HepG2 (cell line): ENCODE measurements around the gene CDC42SE2.

Experiments
- SMARCC2 ChIP-seq: fragments of 450-650 bp; IDR thresholded peaks from 2 replicates; pipeline ENCODE4 v1.6.1; 2017; ENCODE audit warnings: antibody characterized with exemption, mild to moderate bottlenecking
- ZNF558 ChIP-seq: sonication (generic); formaldehyde crosslinking; IDR thresholded peaks from 2 replicates; pipeline ENCODE4 v1.9.0; 2022; ENCODE audit warnings: mild to moderate bottlenecking, missing genetic modification reagents, borderline replicate concordance
- TF ChIP-seq, protein P1 (sequence below): sonication (generic); formaldehyde crosslinking; IDR thresholded peaks from 2 replicates; pipeline ENCODE4 v1.5.0; 2020; ENCODE audit warnings: mild to moderate bottlenecking, missing genetic modification reagents, moderate library complexity

- TF ChIP-seq SMARCC2: no peak
- no peak for TF ChIP-seq ZNF558 (CRISPR knock-in tag)
- TF ChIP-seq, protein P1, sequence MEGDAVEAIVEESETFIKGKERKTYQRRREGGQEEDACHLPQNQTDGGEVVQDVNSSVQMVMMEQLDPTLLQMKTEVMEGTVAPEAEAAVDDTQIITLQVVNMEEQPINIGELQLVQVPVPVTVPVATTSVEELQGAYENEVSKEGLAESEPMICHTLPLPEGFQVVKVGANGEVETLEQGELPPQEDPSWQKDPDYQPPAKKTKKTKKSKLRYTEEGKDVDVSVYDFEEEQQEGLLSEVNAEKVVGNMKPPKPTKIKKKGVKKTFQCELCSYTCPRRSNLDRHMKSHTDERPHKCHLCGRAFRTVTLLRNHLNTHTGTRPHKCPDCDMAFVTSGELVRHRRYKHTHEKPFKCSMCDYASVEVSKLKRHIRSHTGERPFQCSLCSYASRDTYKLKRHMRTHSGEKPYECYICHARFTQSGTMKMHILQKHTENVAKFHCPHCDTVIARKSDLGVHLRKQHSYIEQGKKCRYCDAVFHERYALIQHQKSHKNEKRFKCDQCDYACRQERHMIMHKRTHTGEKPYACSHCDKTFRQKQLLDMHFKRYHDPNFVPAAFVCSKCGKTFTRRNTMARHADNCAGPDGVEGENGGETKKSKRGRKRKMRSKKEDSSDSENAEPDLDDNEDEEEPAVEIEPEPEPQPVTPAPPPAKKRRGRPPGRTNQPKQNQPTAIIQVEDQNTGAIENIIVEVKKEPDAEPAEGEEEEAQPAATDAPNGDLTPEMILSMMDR (CRISPR knock-in tag): no peak
Measured at GRCh38 chr5:131431794-131432193, 167.9 kb downstream of the CDC42SE2 start.
